Embryonic facial prominence (tissue), 1 donor: ENCODE results near the gene GTF3C6.
"Not testable (repeated sequence)": the region's sequence is repeated elsewhere in the genome, so short reads cannot be mapped to it uniquely, and the experiment has no call there.

Experiments used
- DNase-seq: peaks from one replicate; pipeline ENCODE4 v3.0.0-alpha.2; 2016; ENCODE audit errors: extremely low spot score

Gene GTF3C6

DNA sequence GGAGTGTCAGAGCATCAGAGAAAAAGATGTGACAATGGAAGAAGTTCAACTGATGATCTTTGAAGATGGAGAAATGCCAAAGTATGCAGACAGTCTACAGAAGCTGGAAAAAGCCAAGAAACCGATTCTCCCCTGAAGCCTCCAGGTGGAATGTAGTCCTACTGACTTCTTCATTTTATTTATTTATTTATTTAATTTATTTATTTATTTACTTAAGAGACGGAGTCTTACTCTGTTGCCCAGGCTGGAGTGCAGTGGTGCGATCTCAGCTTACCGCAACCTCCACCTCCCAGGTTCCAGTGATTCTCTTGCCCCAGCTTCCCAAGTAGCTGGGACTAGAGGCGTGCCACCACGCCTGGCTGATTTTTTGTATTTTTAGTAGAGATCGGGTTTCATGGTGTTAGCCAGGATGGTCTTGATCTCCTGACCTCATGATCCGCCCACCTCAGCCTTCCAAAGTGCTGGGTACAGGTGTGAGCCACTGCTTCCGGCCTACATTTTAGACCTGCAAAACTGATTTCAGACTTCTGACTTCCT, 21.1 kb downstream of the GTF3C6 start:
- DNase-seq, result no peak

DNA sequence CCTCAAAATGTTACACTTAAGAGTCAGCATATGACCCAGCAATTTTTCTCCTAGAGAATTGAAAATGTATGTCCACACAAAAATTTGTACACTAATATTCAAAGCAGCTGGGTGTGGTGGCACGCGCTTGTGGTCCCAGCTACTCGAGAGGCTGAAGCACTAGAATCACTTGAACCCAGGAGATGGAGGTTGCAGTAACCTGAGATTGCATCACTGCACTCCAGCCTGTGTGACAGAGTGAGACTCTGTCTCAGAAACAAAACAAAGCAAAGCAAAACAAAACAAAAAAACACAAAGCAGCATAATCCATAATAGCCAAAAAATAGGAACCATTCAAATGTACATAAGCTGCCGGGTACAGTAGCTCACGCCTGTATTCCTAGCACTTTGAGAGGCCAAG, 21.7 kb downstream of the GTF3C6 start:
- DNase-seq, result no peak

DNA sequence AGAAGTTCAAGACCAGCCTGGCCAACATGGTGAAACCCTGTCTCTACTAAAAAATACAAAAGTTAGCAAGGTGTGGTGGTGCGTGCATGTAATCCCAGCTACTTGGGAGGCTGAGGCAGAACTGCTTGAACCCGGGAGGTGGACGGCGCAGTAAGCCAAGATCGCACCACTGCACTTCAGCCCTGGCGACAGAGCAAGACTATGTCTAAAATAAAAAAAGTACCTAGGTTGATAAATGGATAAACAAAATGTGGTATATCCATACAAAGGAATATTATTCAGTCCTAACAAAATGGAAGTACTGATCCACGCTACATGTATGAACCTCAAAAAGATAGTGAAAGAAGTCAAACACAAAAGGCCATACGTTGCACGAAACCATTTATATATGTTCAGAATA, 22.1 kb downstream of the GTF3C6 start:
- DNase-seq, result no peak

DNA sequence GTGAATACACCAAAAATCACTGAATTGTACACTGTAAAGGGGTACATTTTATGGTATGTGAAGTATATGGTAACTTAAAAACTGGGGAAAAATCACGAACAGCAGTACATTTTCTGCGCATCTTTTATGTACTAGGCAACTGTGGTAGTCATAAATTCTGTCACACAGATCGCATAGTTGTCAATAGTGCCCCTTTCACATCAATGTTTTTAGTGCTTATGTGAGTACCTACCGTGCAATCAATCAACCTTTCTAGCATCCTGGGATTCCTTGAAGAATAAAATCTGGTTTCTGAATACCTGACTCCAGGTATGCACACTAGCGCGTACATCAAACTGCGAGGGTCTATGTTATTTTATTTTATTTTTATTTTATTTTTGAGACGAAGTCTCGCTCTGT, 22.7 kb downstream of the GTF3C6 start:
- no peak for DNase-seq

DNA sequence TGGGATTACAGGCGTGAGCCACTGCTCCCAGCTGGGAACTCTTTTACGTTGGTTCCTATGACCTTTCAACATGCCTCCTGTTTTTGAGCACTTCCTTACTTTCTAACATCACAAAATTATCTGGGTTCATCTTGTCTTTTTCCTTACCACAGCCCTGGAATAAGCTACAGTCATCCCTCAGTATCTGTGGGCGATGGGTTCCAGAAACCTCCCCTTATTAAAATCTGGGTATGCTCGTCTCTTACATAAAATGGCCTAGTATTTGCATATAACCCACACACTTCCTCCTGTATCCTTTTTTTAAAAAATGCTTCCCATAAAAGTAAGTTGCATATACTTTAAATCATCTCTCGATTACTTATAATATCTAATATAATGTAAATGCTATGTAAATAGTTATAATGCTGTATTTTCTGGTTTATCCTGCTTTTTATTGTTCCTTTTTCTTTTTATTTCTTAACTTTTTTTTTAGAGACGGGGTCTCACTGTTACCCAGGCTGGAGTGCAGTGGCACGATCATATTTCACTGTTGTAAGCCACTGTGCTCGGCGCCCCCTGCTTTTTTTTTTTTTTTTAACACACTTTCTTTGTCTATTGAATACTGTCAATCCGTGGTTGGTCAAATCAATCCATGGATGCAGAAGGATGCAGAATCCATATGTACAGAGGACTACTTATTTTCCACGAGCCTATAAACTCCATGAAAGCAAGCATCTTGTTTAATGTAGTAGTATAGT, 32.5 kb downstream of the GTF3C6 start:
- DNase-seq, result no peak

DNA sequence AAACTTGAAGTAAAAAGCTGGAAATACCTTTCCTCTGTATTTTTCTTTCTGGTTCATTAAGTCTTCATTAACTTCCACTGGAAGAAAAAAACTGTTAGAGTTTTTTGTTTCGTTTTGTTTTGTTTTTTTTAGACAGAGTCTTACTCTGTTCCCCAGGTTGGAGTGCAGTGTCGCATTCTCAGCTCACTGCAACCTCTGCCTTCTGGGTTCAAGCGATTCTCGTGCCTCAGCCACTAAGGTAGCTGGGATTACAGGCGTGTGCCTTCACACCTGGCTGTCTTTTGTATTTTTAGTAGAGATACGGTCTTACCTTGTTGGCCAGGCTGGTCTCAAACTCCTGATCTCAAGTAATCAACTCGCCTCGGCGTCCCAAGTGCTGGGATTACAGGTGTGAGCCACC, 38.2 kb downstream of the GTF3C6 start:
- no peak for DNase-seq

DNA sequence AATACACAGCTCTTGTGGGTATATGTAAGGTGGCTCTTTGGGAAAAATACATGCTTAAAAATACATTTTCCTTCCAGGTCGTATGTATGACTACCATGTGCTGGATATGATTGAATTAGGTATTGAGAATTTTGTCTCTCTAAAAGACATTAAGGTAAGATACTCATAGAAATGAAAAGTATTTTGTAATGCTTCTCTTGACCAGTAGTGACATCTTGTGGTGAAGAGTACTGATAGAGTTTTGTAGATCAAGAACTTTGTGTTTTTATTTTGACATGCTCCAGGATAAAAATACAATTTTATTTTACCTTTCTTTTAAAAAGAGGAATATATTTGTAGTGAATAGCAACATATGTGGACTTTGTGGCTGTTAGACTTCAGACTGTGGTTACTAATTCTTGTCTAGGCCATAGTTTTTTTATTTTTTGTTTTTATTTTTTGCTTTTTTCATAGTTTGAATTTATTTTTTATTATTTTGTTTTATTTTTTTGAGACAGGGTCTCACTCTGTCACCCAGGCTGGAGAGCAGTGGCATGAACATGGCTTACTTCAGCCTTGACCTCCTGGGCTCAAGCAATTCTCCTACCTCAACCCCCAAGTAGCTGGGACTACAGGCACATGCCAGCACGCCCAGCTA, 41.2 kb downstream of the GTF3C6 start:
- no peak for DNase-seq

DNA sequence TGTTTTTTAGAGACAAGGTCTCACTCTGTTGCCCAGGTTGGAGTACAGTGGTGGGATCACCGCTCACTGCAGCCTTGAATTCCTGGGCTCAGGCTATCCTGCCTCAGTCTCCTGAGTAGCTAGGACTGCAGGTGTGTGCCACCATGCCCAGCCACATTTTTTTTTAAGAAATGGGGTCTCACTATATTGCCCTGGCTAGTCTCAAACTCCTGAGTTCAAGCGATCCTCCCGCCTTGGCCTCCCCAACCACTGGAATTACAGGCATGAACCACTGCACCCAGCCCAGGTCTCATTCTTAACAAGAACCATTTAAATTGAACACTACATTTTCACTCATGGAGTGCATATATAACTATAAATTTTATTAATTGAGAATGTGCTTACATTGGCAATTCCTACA, 43.8 kb downstream of the GTF3C6 start:
- DNase-seq, result no peak

DNA sequence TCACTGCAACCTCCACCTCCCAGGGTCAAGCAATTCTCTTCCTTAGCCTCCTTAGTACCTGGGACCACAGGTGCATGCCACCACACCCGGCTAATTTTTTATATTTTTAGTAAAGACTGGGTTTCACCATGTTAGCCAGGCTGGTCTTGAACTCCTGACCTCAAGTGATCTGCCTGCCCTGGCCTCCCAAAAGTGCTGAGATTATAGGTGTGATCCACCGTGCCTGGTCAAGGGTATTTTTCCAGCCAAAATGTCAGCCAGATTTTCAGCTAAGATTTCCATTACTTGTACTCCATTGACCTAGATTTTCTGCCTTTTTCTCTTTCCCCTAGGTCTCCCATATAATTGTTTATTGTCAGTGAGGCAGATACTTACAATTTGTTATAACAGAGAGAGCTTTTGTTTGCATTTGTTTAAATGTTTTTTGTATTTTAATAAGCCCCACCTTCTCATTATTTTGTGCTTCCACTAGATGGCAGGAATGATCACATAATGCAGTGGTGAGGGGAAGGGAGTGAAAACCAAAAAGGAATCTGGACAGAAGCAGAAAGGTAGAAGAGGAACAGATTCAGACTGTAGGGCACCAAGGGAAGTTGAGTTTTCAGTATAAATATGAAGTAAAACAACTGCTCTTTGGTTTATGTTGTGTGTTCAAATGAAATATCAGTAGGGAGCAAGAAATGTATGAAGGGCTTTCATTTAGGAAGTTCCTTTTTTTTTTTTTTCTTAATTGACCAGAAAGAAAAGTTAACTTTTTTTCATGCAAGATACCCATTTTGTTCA, 53.0 kb downstream of the GTF3C6 start:
- no peak for DNase-seq

DNA sequence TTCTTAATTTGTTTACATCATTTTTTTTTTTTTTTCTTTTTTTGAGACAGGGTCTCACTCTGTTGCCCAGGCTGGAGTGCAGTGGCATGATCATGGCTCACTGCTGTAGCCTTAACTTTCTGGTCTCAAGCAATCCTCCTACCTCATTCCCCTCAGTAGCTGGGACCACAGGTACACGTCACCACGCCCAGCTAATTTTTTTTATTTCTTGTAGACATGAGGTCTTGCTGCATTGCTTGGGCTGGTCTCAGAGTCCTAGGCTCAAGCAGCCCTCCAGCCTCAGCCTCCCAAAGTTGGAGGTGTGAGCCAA, 53.6 kb downstream of the GTF3C6 start:
- DNase-seq, result no peak

DNA sequence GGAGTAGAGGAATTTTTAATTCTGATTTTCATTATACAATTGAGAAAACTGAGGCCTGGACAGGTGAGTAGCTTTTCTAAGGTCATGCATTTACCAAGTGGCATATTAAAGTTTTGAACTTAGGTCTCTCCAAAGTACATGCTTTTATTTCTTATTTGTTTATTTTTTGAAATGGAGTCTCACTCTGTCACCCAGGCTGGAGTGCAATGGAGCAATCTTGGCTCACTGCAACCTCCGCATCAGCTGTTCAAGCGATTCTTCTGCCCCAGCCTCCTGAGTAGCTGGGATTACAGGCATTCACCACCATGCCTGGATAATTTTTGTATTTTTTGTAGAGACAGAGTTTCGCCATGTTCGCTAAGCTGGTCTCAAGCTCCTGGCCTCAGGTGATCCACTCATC, 54.0 kb downstream of the GTF3C6 start:
- not testable (repeated sequence) for DNase-seq

DNA sequence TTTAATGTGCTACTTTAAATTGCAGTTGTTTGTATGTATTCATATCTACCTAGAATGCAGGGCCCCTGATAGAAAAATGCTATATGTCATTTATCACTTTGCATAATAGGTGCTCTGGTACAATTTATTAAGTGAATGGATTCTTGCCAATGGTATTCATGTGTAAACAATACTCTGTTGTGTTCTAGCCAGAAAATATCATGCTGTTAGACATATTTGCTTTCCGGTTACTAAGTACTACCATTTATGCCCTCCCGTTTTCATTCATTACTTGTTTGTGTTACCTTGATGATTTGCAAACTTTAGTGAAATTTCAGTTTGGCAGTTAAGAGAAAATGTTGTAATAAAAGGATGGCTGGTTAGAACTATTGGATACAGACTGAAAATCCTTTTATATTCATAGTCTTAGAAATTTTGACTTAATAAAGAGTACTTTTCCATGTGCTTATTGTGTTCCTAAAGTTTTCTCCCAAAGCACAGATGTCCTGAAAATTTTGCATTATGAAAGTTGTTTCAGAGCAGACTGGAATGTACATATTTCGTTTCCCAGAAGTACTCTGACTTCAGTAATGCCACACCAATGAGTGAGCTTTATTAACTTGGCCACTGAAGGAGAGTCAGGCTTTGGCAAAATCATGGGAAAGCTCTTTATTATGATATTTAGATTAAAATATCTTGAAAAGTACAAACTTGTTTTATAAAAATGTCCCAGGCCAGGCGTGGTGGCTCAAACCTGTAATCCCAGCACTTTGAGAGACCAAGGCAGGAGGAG, 54.8 kb downstream of the GTF3C6 start:
- no peak for DNase-seq

DNA sequence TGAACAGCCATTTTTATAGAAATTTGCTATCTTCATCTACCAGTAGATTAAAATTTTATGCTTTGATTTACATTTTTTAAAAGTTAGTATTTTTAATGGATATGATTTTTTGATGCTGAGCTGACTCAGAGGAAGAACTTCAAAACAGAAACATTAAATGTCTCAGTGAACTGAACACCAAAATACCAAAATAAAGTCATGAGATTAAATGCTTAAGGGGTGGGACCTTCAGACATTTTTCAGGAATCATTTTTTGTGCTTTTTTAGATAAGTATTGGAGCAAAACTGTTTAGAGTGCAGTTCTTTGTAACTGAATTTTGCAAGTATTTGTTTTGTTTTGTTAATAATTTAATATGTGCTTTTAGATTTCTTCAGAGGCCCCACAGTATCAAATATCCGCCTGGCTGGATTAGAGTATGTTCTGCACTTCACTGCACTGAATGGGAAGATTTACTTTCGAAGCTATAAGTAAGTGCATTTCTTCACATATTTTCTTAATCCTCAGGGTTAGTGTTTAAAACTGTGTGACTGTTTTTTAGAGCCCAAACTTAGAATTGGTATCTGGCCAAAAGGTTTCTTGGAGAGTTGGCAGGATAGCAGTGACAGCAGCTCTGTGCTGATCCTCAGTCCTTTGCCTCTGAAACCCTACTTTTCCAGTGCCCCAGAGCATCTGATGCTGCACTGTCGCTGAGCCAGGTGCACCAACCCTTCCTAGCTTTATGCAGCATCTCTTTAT, 57.1 kb downstream of the GTF3C6 start:
- no peak for DNase-seq

DNA sequence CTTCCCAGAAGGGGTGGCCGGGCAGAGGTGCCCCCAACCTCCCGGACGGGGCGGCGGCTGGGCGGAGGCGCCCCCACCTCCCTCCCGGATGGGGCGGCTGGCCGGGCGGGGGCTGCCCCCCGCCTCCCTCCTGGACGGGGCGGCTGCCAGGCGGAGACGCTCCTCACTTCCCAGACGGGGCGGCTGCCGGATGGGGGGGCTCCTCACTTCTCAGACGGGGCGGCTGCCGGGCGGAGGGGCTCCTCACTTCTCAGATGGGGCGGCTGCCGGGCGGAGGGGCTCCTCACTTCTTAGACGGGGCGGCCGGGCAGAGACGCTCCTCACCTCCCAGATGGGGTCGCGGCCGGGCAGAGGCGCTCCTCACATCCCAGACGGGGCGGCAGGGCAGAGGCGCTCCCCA, 58.7 kb downstream of the GTF3C6 start:
- not testable (repeated sequence) for DNase-seq
